T-cell (primary cell): Measurements from ENCODE around the gene ABCA7. TPM values are rescaled to one million over a fixed set of nuclear protein-coding genes. Genes with fewer than 3 reads are reported as not detected.

Experiments
- ATAC-seq, 4 experiments: fragments of 200-7000 bp in 3 of 4; fragments of 150-1000 bp in 1 of 4; cut with Tn5 transposase; replicated peaks in 1 of 4; 1 replicate in 3 of 4; 2 replicates in 1 of 4; pipeline ENCODE4 v1.10.0; 2021; ENCODE audit warnings: moderate library complexity in 3 of 4, mild to moderate bottlenecking in 2 of 4, moderate number of reproducible peaks in 1 of 4
- CTCF ChIA-PET, 2 donors: fragments of 300-600 bp; sonication (Branson Sonifier 250); formaldehyde crosslinking; loops; one replicate each; lab custom pipeline; 2022; ENCODE audit warnings: antibody characterized with exemption in 2 of 2; lab: Charles Lee
- POLR2A ChIA-PET, 2 donors: fragments of 300-600 bp; sonication (Branson Sonifier 250); formaldehyde crosslinking; loops; one replicate each; lab custom pipeline; 2022; ENCODE audit warnings: antibody characterized with exemption in 2 of 2; lab: Charles Lee
- DNase-seq, 35 experiments: peaks; one replicate each; pipeline versions ENCODE4 v3.0.0 to v3.0.0-alpha.2; 2013 to 2023
- H3K27ac ChIP-seq: one replicate; pipeline ENCODE4 v1.5.1; 2013; ENCODE audit warnings: low read length
- H3K27me3 ChIP-seq, 2 experiments: replicated peaks in 1 of 2; 1 replicate in 1 of 2; 2 replicates in 1 of 2; pipeline versions ENCODE4 v1.6.1 to v1.7.0; 2013; ENCODE audit warnings: low read length in 1 of 2, mixed read lengths in 1 of 2; ENCODE audit not compliant: control insufficient read depth in 2 of 2, insufficient read depth in 2 of 2; ENCODE audit errors: extremely low read depth in 1 of 2
- H3K36me3 ChIP-seq, 2 donors: 1 replicate in 1 of 2; 2 replicates in 1 of 2; pipeline versions ENCODE4 v1.6.1 to v1.7.0; 2013; ENCODE audit warnings: low read length in 1 of 2; ENCODE audit not compliant: control insufficient read depth in 2 of 2, insufficient read depth in 1 of 2; ENCODE audit errors: extremely low read depth in 1 of 2
- H3K4me1 ChIP-seq, 2 experiments: 1 replicate in 1 of 2; 2 replicates in 1 of 2; pipeline versions ENCODE4 v1.6.1 to v1.7.0; 2013; ENCODE audit warnings: low read length in 2 of 2, mixed read lengths in 1 of 2; ENCODE audit not compliant: insufficient read depth in 2 of 2, control insufficient read depth in 1 of 2; ENCODE audit errors: extremely low read depth in 1 of 2
- H3K4me3 ChIP-seq, 2 donors: 1 replicate in 1 of 2; 2 replicates in 1 of 2; pipeline versions ENCODE4 v1.5.1 to v1.7.0; 2013; ENCODE audit warnings: mild to moderate bottlenecking in 2 of 2, low read length in 1 of 2, moderate library complexity in 1 of 2; ENCODE audit not compliant: control insufficient read depth in 1 of 2; ENCODE audit errors: extremely low read depth in 1 of 2
- H3K9me3 ChIP-seq: 2 replicates; pipeline ENCODE4 v1.7.0; 2013
- H3K27ac Mint-ChIP-seq, 2 donors: one replicate each; pipeline ENCODE4 v1.8.0; 2020 to 2021; ENCODE audit warnings: mild to moderate bottlenecking in 2 of 2, mixed read lengths in 2 of 2
- H3K27me3 Mint-ChIP-seq, 2 donors: one replicate each; pipeline ENCODE4 v1.8.0; 2021 to 2022; ENCODE audit warnings: mixed read lengths in 2 of 2
- H3K36me3 Mint-ChIP-seq: one replicate; pipeline ENCODE4 v1.8.0; 2021; ENCODE audit warnings: mixed read lengths
- H3K4me1 Mint-ChIP-seq, 3 donors: one replicate each; pipeline ENCODE4 v1.8.0; 2020 to 2022; ENCODE audit warnings: mixed read lengths in 3 of 3, mild to moderate bottlenecking in 1 of 3
- H3K4me3 Mint-ChIP-seq, 3 donors: one replicate each; pipeline ENCODE4 v1.8.0; 2020 to 2022; ENCODE audit warnings: mild to moderate bottlenecking in 3 of 3, mixed read lengths in 3 of 3, moderate library complexity in 3 of 3
- H3K9me3 Mint-ChIP-seq, 3 donors: one replicate each; pipeline ENCODE4 v1.8.0; 2020 to 2022; ENCODE audit warnings: mixed read lengths in 3 of 3
- WGBS: methylation state at CpG from one replicate; pipeline ENCODE4 v1.1.5; 2013; ENCODE audit warnings: missing lambda C conversion rate; ENCODE audit not compliant: insufficient coverage; 5-methylcytosine and 5-hydroxymethylcytosine counted together
- total RNA-seq, 35 experiments: library from RNA in 6 of 35; stranded (reverse) in 6 of 35; fragments of 120-200 nt in 1 of 35; gene quantifications; one replicate each; pipeline versions ENCODE4 v1.2.1 to v1.2.4 and lab custom pipeline; 2013 to 2026

The ABCA7 gene
- total RNA-seq, 5 donors from 2014 or later (not counting 1 experiment from before 2014, with no cell fraction given) = 166 to 217 (median 178) TPM

- ATAC-seq (no peak), DNase-seq (no peak)
- peaks cover 0 to 20% of the 10 kb centered on the region in 2 experiments for H3K4me1 ChIP-seq
- no peaks in the 10 kb centered on the region for H3K27me3 Mint-ChIP-seq
- no peaks in the 10 kb centered on the region for H3K9me3 ChIP-seq
- no peaks in the 10 kb centered on the region for H3K9me3 Mint-ChIP-seq
- H3K4me1 Mint-ChIP-seq = peaks cover 0 to 7% (median 6%) of the 10 kb centered on the region in 3 donors
- no peak overlapping the region for H3K4me3 Mint-ChIP-seq
- ChIA-PET CTCF (no interaction called here), POLR2A (no interaction called here)
- 95% methylated on average over 39 of the region's 56 CpGs for WGBS
- no peak overlapping the region for H3K27ac ChIP-seq
- H3K36me3 Mint-ChIP-seq = no peaks in the 10 kb centered on the region
- no peak overlapping the region for H3K27ac Mint-ChIP-seq
- H3K27me3 ChIP-seq = no peaks in the 10 kb centered on the region
- peaks cover 19 to 33% of the 10 kb centered on the region in 2 donors for H3K36me3 ChIP-seq
- H3K4me3 ChIP-seq = no peak overlapping the region
These were observed 29.1 kb upstream of the ABCA7 start for GRCh38 chr19:1010586-1011510.

- Histone ChIP-seq H3K36me3 (peaks cover 19 to 40% of the 10 kb centered on the region in 2 donors), H3K27ac (no peak overlapping the region), H3K4me1 (peaks cover 0 to 30% of the 10 kb centered on the region in 2 experiments), H3K27me3 (no peaks in the 10 kb centered on the region), H3K4me3 (no peak overlapping the region), H3K9me3 (no peaks in the 10 kb centered on the region)
- Mint-ChIP-seq H3K27me3 (no peaks in the 10 kb centered on the region), H3K36me3 (no peaks in the 10 kb centered on the region), H3K9me3 (no peaks in the 10 kb centered on the region), H3K27ac (no peak overlapping the region), H3K4me1 (peaks cover 2 to 15% (median 15%) of the 10 kb centered on the region in 3 donors), H3K4me3 (no peak overlapping the region)
- CTCF ChIA-PET = no interaction called here
- POLR2A ChIA-PET = no interaction called here
- ATAC-seq (no peak), DNase-seq (no peak)
- 98% methylated on average over 36 of the region's 36 CpGs for WGBS
These were observed 28.0 kb upstream of the ABCA7 start for GRCh38 chr19:1011831-1012333.

DNA sequence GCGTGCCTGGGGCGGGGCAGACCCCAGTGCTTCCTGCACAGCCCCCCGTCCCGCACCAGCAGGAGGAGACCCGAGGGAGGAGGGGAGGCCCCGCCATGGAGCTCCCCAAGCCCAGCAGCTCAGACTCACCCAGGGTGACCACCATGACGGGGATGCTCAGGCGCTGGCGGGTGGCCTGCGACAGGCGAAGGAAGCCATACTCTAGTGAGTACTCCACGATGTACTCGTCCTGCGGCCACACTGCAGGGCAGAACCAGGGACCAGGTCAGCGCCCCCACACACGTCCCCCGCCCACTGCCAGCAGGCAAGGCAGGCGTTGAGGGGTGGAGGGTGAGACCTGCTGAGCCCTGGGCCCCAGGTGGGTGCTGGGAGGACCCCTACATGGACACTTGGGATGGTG, 27.6 kb upstream of the ABCA7 start:
- Mint-ChIP-seq H3K4me1 (peaks cover 6 to 20% (median 20%) of the 10 kb centered on the region in 3 donors), H3K27me3 (no peaks in the 10 kb centered on the region), H3K36me3 (no peaks in the 10 kb centered on the region), H3K4me3 (no peak overlapping the region), H3K27ac (no peak overlapping the region), H3K9me3 (no peaks in the 10 kb centered on the region)
- CTCF ChIA-PET = no interaction called here
- H3K36me3 ChIP-seq = peaks cover 19 to 40% of the 10 kb centered on the region in 2 donors
- peaks cover 0 to 34% of the 10 kb centered on the region in 2 experiments for H3K4me1 ChIP-seq
- H3K9me3 ChIP-seq = no peaks in the 10 kb centered on the region
- POLR2A ChIA-PET = no interaction called here
- WGBS = 95% methylated on average over 18 of the region's 18 CpGs
- H3K4me3 ChIP-seq = no peak overlapping the region
- no peak for ATAC-seq
- H3K27ac ChIP-seq = no peak overlapping the region
- no peak for DNase-seq
- H3K27me3 ChIP-seq = no peaks in the 10 kb centered on the region

DNA sequence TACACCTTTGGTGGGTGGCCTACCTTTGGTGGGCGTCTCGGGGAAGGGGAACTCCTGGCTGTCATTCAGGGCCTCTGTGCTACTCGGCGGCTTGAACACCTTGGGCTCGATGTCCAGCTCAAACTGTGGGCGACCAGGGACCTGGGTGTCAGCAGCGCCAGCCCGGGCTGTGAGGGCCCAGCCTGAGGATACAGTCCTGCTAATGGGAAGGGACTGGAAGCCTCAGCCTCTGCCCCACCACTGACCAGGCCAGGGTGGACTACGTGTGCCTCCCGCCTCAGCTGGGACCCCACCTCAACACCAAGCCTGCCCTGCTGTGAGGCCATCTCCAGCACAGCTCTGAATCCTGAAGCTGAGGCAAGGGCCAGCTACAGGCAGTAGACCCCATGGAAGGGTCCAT, 26.7 kb upstream of the ABCA7 start:
- Mint-ChIP-seq H3K36me3 (no peaks in the 10 kb centered on the region), H3K27me3 (no peaks in the 10 kb centered on the region), H3K27ac (no peak overlapping the region), H3K4me1 (peaks cover 14 to 29% (median 28%) of the 10 kb centered on the region in 3 donors), H3K4me3 (no peak overlapping the region), H3K9me3 (no peaks in the 10 kb centered on the region)
- ATAC-seq (no peak), DNase-seq (no peak)
- H3K27ac ChIP-seq = no peak overlapping the region
- POLR2A ChIA-PET = interaction anchor here (0.6 to 0.8 kb wide), 3 partner anchors 12 to 120 kb away, joined by 3 to 6 read pairs (median 4); partner anchors contain the start of genes MED16 (in 1 of the 2) and RNU6-9 (in 1 of the 2)
- H3K4me1 ChIP-seq = peaks cover under 1 to 43% of the 10 kb centered on the region in 2 experiments
- no peaks in the 10 kb centered on the region for H3K9me3 ChIP-seq
- CTCF ChIA-PET = no interaction called here
- WGBS = 93% methylated on average over 10 of the region's 10 CpGs
- peaks cover 19 to 40% of the 10 kb centered on the region in 2 donors for H3K36me3 ChIP-seq
- no peaks in the 10 kb centered on the region for H3K27me3 ChIP-seq
- H3K4me3 ChIP-seq = no peak overlapping the region

DNA sequence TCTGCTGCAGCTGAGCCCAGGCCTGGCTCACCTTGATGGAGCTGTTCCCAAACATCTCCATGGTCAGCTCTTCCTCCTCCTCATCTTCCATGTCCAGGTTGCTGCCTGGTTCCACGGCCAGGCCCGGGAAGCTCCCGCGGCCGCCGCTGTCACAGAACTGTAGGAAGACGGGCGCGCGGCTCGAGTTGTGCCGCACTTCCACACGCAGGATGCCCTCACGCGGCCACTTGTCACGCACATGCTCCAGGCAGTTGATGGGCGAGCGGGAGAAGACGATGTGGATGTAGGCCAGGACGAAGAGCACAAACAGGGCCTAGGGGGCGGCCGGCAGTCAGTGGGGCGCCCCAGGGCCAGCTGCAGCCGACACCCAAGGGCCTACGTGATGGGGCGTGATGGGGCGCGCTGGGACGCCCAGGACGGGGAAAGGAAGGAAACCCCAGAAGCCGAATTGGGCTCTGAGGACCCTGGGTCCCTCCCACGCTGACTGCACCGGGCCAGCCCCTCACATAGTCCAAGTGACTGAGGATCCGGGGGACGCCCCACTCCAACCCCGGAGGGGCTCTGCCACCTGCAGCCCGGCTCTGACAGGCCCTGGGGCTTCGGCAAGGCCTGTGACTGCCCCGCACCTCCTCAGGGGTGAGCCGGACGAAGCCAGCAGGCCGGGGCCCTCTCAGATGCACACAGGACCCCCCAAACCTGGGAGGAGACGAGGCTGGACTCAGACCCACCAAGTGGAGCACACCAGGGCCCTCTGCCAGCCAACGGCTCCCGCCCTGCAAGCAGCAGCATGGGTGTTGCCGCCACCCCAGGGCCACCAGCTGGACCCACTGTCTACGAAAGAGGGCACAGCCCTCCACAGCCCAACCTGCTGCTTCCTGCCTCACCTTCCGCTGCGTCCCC, 25.5 kb upstream of the ABCA7 start:
- WGBS = 91% methylated on average over 43 of the region's 49 CpGs
- Mint-ChIP-seq H3K4me1 (peaks cover 24 to 40% (median 38%) of the 10 kb centered on the region in 3 donors), H3K4me3 (no peak overlapping the region), H3K36me3 (no peaks in the 10 kb centered on the region), H3K27ac (peak overlapping the region in 1 of 2 donors; percentile 48), H3K9me3 (no peaks in the 10 kb centered on the region), H3K27me3 (no peaks in the 10 kb centered on the region)
- peaks cover 8 to 55% of the 10 kb centered on the region in 2 experiments for H3K4me1 ChIP-seq
- no peak overlapping the region for H3K27ac ChIP-seq
- no peak for DNase-seq
- H3K27me3 ChIP-seq = no peaks in the 10 kb centered on the region
- ATAC-seq = no peak
- ChIA-PET POLR2A (interaction anchor here in 1 of 2 donors (0.8 kb wide), 1 partner anchor 121 kb away, joined by 6 read pairs; the partner anchor contains the start of genes MED16 and RNU6-9), CTCF (no interaction called here)
- no peak overlapping the region for H3K4me3 ChIP-seq
- H3K36me3 ChIP-seq = peaks cover 15 to 40% of the 10 kb centered on the region in 2 donors
- H3K9me3 ChIP-seq = no peaks in the 10 kb centered on the region
